CD14-positive monocyte (primary cell): Measurements from ENCODE around the gene ADAM19. TPM values are rescaled to one million over a fixed set of nuclear protein-coding genes. Genes with fewer than 3 reads are reported as not detected.
A peak's percentile ranks its signal among the peaks of the same experiment; 100 is the strongest.

ENCODE experiments used
- DNase-seq, 3 donors: peaks; one replicate each; pipeline ENCODE4 v3.0.0-alpha.2; 2011 to 2022
- H2AFZ ChIP-seq: 2 replicates; pipeline ENCODE4 v1.6.0; 2012; ENCODE audit warnings: mild to moderate bottlenecking, low read depth, low read length, inconsistent platforms; ENCODE audit not compliant: insufficient read depth, poor library complexity, severe bottlenecking
- H3K27ac ChIP-seq, 2 donors: 1 replicate in 1 of 2; 2 replicates in 1 of 2; pipeline ENCODE4 v1.5.1; 2012 to 2013; ENCODE audit warnings: low read length in 2 of 2, control low read depth in 1 of 2, inconsistent platforms in 1 of 2, low read depth in 1 of 2, mild to moderate bottlenecking in 1 of 2
- H3K27me3 ChIP-seq, 2 donors: one replicate each; pipeline versions ENCODE4 v1.6.0 to v1.6.1; 2011 to 2013; ENCODE audit warnings: low read length in 2 of 2; ENCODE audit not compliant: control insufficient read depth in 2 of 2, insufficient read depth in 2 of 2
- H3K36me3 ChIP-seq, 2 donors: replicated peaks in 1 of 2; 1 replicate in 1 of 2; 2 replicates in 1 of 2; pipeline versions ENCODE4 v1.5.1 to v1.6.1; 2012 to 2013; ENCODE audit warnings: low read length in 2 of 2, control low read depth in 1 of 2, inconsistent platforms in 1 of 2, mild to moderate bottlenecking in 1 of 2; ENCODE audit not compliant: insufficient read depth in 2 of 2, control insufficient read depth in 1 of 2
- H3K4me1 ChIP-seq, 2 donors: 1 replicate in 1 of 2; 2 replicates in 1 of 2; pipeline versions ENCODE4 v1.5.1 to v1.6.1; 2012 to 2013; ENCODE audit warnings: low read length in 2 of 2, control low read depth in 1 of 2, inconsistent platforms in 1 of 2, mild to moderate bottlenecking in 1 of 2, moderate library complexity in 1 of 2; ENCODE audit not compliant: insufficient read depth in 2 of 2, control insufficient read depth in 1 of 2
- H3K4me2 ChIP-seq: replicated peaks from 2 replicates; pipeline ENCODE3; 2012; ENCODE audit warnings: low read length, moderate library complexity, mild to moderate bottlenecking; ENCODE audit not compliant: poor library complexity, severe bottlenecking; ENCODE audit errors: extremely low read depth
- H3K4me3 ChIP-seq, 3 experiments: fragments of 200-600 bp in 1 of 3; sonication (generic) in 1 of 3; replicated peaks in 1 of 3; 1 replicate in 2 of 3; 2 replicates in 1 of 3; pipeline ENCODE4 v1.5.1; 2011 to 2013; ENCODE audit warnings: low read length in 3 of 3, mild to moderate bottlenecking in 3 of 3, control low read depth in 2 of 3, low read depth in 2 of 3, inconsistent platforms in 1 of 3, moderate library complexity in 1 of 3
- H3K79me2 ChIP-seq: 2 replicates; pipeline ENCODE4 v1.6.0; 2012; ENCODE audit warnings: mild to moderate bottlenecking, control low read depth, inconsistent platforms, low read length, moderate library complexity; ENCODE audit not compliant: insufficient read depth
- H3K9ac ChIP-seq: 2 replicates; pipeline ENCODE4 v1.6.0; 2017; ENCODE audit warnings: low read length, mild to moderate bottlenecking; ENCODE audit not compliant: insufficient read depth, poor library complexity, severe bottlenecking
- H3K9me3 ChIP-seq, 2 donors: replicated peaks in 1 of 2; 1 replicate in 1 of 2; 2 replicates in 1 of 2; pipeline versions ENCODE4 v1.5.1 to v1.6.1; 2012 to 2013; ENCODE audit warnings: low read length in 2 of 2, control low read depth in 1 of 2; ENCODE audit not compliant: control insufficient read depth in 1 of 2, insufficient read depth in 1 of 2
- H4K20me1 ChIP-seq: 2 replicates; pipeline ENCODE4 v1.6.0; 2012; ENCODE audit warnings: mild to moderate bottlenecking, low read length, control low read depth, moderate library complexity; ENCODE audit not compliant: insufficient read depth
- H3K27ac Mint-ChIP-seq, 7 donors: one replicate each; pipeline ENCODE4 v1.8.0; 2020; ENCODE audit warnings: mild to moderate bottlenecking in 7 of 7, mixed read lengths in 7 of 7, moderate library complexity in 6 of 7, inconsistent platforms in 2 of 7
- H3K27me3 Mint-ChIP-seq, 3 donors: one replicate each; pipeline ENCODE4 v1.8.0; 2021 to 2022; ENCODE audit warnings: low read depth in 3 of 3, mild to moderate bottlenecking in 3 of 3, mixed read lengths in 3 of 3, moderate library complexity in 3 of 3, inconsistent platforms in 1 of 3
- H3K36me3 Mint-ChIP-seq, 2 donors: one replicate each; pipeline ENCODE4 v1.8.0; 2020; ENCODE audit warnings: mixed read lengths in 2 of 2, inconsistent platforms in 1 of 2, mild to moderate bottlenecking in 1 of 2
- H3K4me1 Mint-ChIP-seq: one replicate; pipeline ENCODE4 v1.8.0; 2020; ENCODE audit warnings: mild to moderate bottlenecking, mixed read lengths
- H3K4me3 Mint-ChIP-seq, 2 donors: one replicate each; pipeline ENCODE4 v1.8.0; 2020; ENCODE audit warnings: mild to moderate bottlenecking in 2 of 2, mixed read lengths in 2 of 2, moderate library complexity in 1 of 2
- H3K9me3 Mint-ChIP-seq, 7 donors: one replicate each; pipeline ENCODE4 v1.8.0; 2020 to 2022; ENCODE audit warnings: mixed read lengths in 7 of 7, mild to moderate bottlenecking in 6 of 7, moderate library complexity in 6 of 7, inconsistent platforms in 2 of 7
- CTCF ChIP-seq: fragments of 200-600 bp; IDR thresholded peaks from one replicate; pipeline ENCODE4 v1.8.0; 2022; ENCODE audit warnings: antibody characterized with exemption, mild to moderate bottlenecking
- WGBS: methylation state at CpG from one replicate; pipeline ENCODE4 v1.1.5; 2013; ENCODE audit warnings: missing lambda C conversion rate; ENCODE audit not compliant: insufficient coverage; 5-methylcytosine and 5-hydroxymethylcytosine counted together
- intact Hi-C, 2 donors: fragments of 100-400 bp; cut with micrococcal nuclease; formaldehyde crosslinking; loops; one replicate each; pipeline versions ENCODE4 v1.15.0 to v1.15.1; 2023
- polyA plus RNA-seq, 3 donors: library from polyadenylated mRNA; depleted of rRNA in 1 of 3; unstranded in 2 of 3; stranded (reverse) in 1 of 3; fragments of 300-500 nt in 2 of 3; fragments of >200 nt in 1 of 3; fragmentation: Illumina TruSeq in 2 of 3; gene quantifications; 1 replicate in 2 of 3; 2 replicates in 1 of 3; pipeline ENCODE4 v1.2.3, GENCODE V29; 2012 to 2021

The ADAM19 gene
- polyA plus RNA-seq, 3 donors, result 3.0 to 12.7 (median 6.2) TPM

- Mint-ChIP-seq H3K27me3 (peaks cover 0 to 4% (median 1%) of the 10 kb centered on the region in 3 donors), H3K27ac (peak overlapping the region in 2 of 7 donors; percentile 16 to 66), H3K4me3 (no peak overlapping the region), H3K36me3 (peaks cover 69 to 76% of the 10 kb centered on the region in 2 donors), H3K9me3 (peaks cover 0 to 4% (median 0%) of the 10 kb centered on the region in 7 donors), H3K4me1 (peaks cover 4% of the 10 kb centered on the region)
- Histone ChIP-seq H3K9ac (no peak overlapping the region), H3K27ac (no peak overlapping the region), H3K9me3 (no peaks in the 10 kb centered on the region), H3K79me2 (no peaks in the 10 kb centered on the region), H3K4me1 (peaks cover 4 to 6% of the 10 kb centered on the region in 2 donors), H3K36me3 (peaks cover 27 to 66% of the 10 kb centered on the region in 2 donors), H3K4me3 (no peak overlapping the region), H3K27me3 (no peaks in the 10 kb centered on the region), H2AFZ (no peak overlapping the region), H4K20me1 (peaks cover 7% of the 10 kb centered on the region), H3K4me2 (no peak overlapping the region)
- WGBS, result 91% methylated on average over 2 of the region's 2 CpGs
- intact Hi-C loops, result loop anchor here (5.0 kb wide), 3 partner anchors 46 to 151 kb away; a partner anchor contains a TSS
- TF ChIP-seq CTCF, result no peak
- DNase-seq, result no peak
Measured at GRCh38 chr5:157478726-157479125, 96.8 kb downstream of the ADAM19 start.

GRCh38 chr5:157477814-157478494 lies 97.6 kb downstream of the ADAM19 start:
- H4K20me1 ChIP-seq, result peaks cover 7% of the 10 kb centered on the region
- no peak for TF ChIP-seq CTCF
- WGBS, result no CpG with 5 or more reads among the region's 5 CpGs
- no peaks in the 10 kb centered on the region for H3K27me3 ChIP-seq
- no peaks in the 10 kb centered on the region for H3K79me2 ChIP-seq
- H3K9me3 ChIP-seq, result no peaks in the 10 kb centered on the region
- H3K36me3 ChIP-seq, result peaks cover 23 to 60% of the 10 kb centered on the region in 2 donors
- no peak overlapping the region for H2AFZ ChIP-seq
- peak overlapping the region in 1 of 7 donors; percentile 40 for H3K27ac Mint-ChIP-seq
- no peak overlapping the region for H3K27ac ChIP-seq
- H3K4me1 ChIP-seq, result peaks cover 12 to 13% of the 10 kb centered on the region in 2 donors
- H3K4me3 ChIP-seq, result no peak overlapping the region
- H3K4me1 Mint-ChIP-seq, result peaks cover 12% of the 10 kb centered on the region
- H3K9ac ChIP-seq, result no peak overlapping the region
- DNase-seq, result no peak
- H3K36me3 Mint-ChIP-seq, result peaks cover 64 to 69% of the 10 kb centered on the region in 2 donors
- no peak overlapping the region for H3K4me2 ChIP-seq
- H3K4me3 Mint-ChIP-seq, result no peak overlapping the region
- peaks cover 0 to 4% (median 1%) of the 10 kb centered on the region in 3 donors for H3K27me3 Mint-ChIP-seq
- peaks cover 0 to 4% (median 0%) of the 10 kb centered on the region in 7 donors for H3K9me3 Mint-ChIP-seq
- intact Hi-C loops, result loop anchor here (5.0 kb wide), 3 partner anchors 46 to 151 kb away; a partner anchor contains a TSS
